Liver (tissue), 3 donors: ENCODE data around the gene SETD7.

Source experiments
- ATF3 ChIP-seq: IDR thresholded peaks from 2 replicates; pipeline ENCODE4 v1.6.1; 2016; ENCODE audit warnings: antibody characterized with exemption
- CTCF ChIP-seq: fragments of 150-350 bp; IDR thresholded peaks from 2 replicates; pipeline ENCODE4 v1.5.1; 2017; ENCODE audit warnings: improper control_type of control experiment, low read depth, low read length; ENCODE audit not compliant: missing input control
- EGR1 ChIP-seq, 2 donors: IDR thresholded peaks; 2 replicates each; pipeline ENCODE4 v1.6.1; 2016 to 2018; ENCODE audit warnings: antibody characterized with exemption in 2 of 2, low read depth in 2 of 2
- FOXA1 ChIP-seq: IDR thresholded peaks from 2 replicates; pipeline ENCODE4 v1.6.1; 2016; ENCODE audit warnings: antibody characterized with exemption
- JUND ChIP-seq, 2 donors: IDR thresholded peaks; 2 replicates each; pipeline ENCODE4 v1.6.1; 2016; ENCODE audit warnings: antibody characterized with exemption in 2 of 2
- MAX ChIP-seq: IDR thresholded peaks from 2 replicates; pipeline ENCODE4 v1.6.1; 2016; ENCODE audit warnings: antibody characterized with exemption
- RAD21 ChIP-seq, 2 donors: IDR thresholded peaks; 2 replicates each; pipeline ENCODE4 v1.6.1; 2016; ENCODE audit warnings: antibody characterized with exemption in 2 of 2, mild to moderate bottlenecking in 2 of 2
- RXRA ChIP-seq, 2 donors: IDR thresholded peaks; 2 replicates each; pipeline ENCODE4 v1.6.1; 2017 to 2018; ENCODE audit warnings: antibody characterized with exemption in 2 of 2, mild to moderate bottlenecking in 1 of 2
- SP1 ChIP-seq: IDR thresholded peaks from 2 replicates; pipeline ENCODE4 v1.6.1; 2018; ENCODE audit warnings: antibody characterized with exemption, mild to moderate bottlenecking
- TF ChIP-seq, protein P1 (sequence below): IDR thresholded peaks from 2 replicates; pipeline ENCODE4 v1.6.1; 2016; ENCODE audit warnings: antibody characterized with exemption, mild to moderate bottlenecking
- donor health status: healthy.
- donor health status: healthy.

DNA sequence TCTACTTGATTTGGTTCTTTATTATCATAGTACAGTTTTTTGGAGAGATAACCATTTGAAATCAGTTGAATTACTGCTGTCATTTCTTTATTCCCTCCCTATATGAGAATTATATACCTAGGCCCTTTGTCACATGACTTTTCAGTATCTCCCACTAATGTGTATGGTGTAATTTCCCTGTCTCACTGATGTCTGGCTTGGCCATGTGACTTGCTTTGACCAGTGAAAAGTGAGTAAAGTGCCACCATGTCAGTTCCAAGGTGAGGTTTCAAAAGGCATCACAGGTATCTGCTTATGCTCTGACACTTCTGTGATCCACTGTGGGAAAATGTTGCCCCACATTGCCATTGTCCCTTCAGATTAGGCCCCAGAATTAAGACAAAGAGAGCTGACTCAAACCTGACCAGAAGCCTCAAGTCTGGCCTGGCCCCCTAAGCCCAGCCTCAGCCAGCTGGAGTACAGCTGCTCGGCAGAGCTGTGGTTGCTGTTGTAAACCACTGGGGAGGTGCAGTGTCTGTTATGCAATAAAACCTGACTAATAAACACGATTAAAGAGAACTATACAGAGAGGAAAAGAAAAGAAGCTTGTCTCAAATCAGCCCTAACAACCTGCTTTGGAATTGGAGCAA lies 27.5 kb downstream of the SETD7 start:
- TF ChIP-seq FOXA1 (no peak), EGR1 (IDR thresholded peaks at IDR 0.05; ENCODE audit: low read depth in 2 of 2) (no peak), CTCF (no peak), JUND (IDR thresholded peaks at IDR 0.05) (no peak), RAD21 (IDR thresholded peaks at IDR 0.05) (no peak), ATF3 (no peak), SP1 (no peak), MAX (no peak), RXRA (IDR thresholded peaks at IDR 0.05) (no peak)
- TF ChIP-seq, protein P1, sequence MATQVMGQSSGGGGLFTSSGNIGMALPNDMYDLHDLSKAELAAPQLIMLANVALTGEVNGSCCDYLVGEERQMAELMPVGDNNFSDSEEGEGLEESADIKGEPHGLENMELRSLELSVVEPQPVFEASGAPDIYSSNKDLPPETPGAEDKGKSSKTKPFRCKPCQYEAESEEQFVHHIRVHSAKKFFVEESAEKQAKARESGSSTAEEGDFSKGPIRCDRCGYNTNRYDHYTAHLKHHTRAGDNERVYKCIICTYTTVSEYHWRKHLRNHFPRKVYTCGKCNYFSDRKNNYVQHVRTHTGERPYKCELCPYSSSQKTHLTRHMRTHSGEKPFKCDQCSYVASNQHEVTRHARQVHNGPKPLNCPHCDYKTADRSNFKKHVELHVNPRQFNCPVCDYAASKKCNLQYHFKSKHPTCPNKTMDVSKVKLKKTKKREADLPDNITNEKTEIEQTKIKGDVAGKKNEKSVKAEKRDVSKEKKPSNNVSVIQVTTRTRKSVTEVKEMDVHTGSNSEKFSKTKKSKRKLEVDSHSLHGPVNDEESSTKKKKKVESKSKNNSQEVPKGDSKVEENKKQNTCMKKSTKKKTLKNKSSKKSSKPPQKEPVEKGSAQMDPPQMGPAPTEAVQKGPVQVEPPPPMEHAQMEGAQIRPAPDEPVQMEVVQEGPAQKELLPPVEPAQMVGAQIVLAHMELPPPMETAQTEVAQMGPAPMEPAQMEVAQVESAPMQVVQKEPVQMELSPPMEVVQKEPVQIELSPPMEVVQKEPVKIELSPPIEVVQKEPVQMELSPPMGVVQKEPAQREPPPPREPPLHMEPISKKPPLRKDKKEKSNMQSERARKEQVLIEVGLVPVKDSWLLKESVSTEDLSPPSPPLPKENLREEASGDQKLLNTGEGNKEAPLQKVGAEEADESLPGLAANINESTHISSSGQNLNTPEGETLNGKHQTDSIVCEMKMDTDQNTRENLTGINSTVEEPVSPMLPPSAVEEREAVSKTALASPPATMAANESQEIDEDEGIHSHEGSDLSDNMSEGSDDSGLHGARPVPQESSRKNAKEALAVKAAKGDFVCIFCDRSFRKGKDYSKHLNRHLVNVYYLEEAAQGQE = no peak
